ENCODE data around the gene VWA3A. TPM values are rescaled to one million over a fixed set of nuclear protein-coding genes. Genes with fewer than 3 reads are reported as not detected.

The VWA3A gene
- total RNA-seq, 2 donors from 2014 or later, result not detected

Other genes starting within 250 kb of the VWA3A start
- 10 to 100 TPM; 37.3 to 51.5 TPM for gene NPIPB4, start 234.8 kb upstream of the VWA3A start, total RNA-seq
- 100 to 1,000 TPM; 554 to 621 TPM for gene UQCRC2, start 139.2 kb upstream of the VWA3A start, total RNA-seq
- not detected for gene PDZD9, start 91.4 kb upstream of the VWA3A start, total RNA-seq
- 10 to 100 TPM; 10.3 to 12.7 TPM for gene MOSMO, start 84.4 kb upstream of the VWA3A start, total RNA-seq
- gene SDR42E2, start 70.0 kb downstream of the VWA3A start, total RNA-seq, result not detected
- 10 to 100 TPM; 32.0 to 34.0 TPM for gene EEF2K, start 113.7 kb downstream of the VWA3A start, total RNA-seq
- gene POLR3E, start 204.9 kb downstream of the VWA3A start, total RNA-seq, result 10 to 100 TPM; 27.2 to 33.6 TPM